ENCODE measurements around the gene GJB2.

Gene GJB2

GRCh38 chr13:20141238-20142022 is 51.3 kb downstream of the GJB2 start:
- DNase-seq: no peak

GRCh38 chr13:20140487-20140886 is 52.3 kb downstream of the GJB2 start:
- DNase-seq: no peak

- DNase-seq: no peak
These were observed 54.9 kb downstream of the GJB2 start for GRCh38 chr13:20137875-20138274.
